ENCODE data around the gene C6orf47. TPM values are rescaled to one million over a fixed set of nuclear protein-coding genes. Genes with fewer than 3 reads are reported as not detected.

The C6orf47 gene
- total and polyA plus RNA-seq, 2 of the 8 experiments (the other 6 are each of a cell fraction or from before 2014, with no cell fraction given) = 4.7 to 14.6 TPM

DNA sequence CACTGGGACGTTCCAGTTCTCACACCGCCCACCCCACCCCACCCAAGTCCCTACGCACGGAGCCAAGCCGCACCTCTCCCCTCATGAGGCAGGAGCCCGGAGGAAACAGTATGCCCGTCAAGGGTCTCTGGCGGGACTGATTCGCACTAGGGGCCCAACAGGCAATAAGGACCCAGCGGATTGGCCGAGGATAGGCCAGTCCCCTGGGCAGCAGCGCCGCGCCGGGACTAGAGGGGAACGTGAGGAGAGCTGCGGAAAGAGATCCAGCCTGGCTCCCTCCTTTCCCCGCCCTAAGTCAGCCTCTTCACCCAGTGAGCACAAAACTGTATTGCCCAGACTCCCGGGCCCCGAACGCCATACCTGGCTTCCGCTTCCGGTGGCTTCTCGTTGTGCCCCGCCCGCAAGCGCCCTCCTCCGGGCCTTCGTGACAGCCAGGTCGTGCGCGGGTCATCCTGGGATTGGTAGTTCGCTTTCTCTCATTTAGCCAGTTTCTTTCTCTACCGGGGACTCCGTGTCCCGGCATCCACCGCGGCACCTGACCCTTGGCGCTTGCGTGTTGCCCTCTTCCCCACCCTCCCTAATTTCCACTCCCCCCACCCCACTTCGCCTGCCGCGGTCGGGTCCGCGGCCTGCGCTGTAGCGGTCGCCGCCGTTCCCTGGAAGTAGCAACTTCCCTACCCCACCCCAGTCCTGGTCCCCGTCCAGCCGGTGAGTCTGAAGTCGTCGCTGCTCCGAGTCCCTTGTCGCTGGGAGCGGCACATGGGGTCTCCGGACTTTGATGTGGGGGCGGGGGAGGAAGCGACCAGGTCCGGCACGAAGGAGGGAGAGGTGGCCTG is 5.1 kb upstream of the C6orf47 start, which contains the start of gene CSNK2B (continued):
- TF ChIP-seq CBX5 (IDR thresholded peaks at IDR 0.05; ENCODE audit: low read depth, low read length) (no peak), KDM4A (IDR thresholded peaks at IDR 0.05; ENCODE audit: low read depth, low read length, severe bottlenecking) (peak; percentile 80)
- TF ChIP-seq, protein P1, sequence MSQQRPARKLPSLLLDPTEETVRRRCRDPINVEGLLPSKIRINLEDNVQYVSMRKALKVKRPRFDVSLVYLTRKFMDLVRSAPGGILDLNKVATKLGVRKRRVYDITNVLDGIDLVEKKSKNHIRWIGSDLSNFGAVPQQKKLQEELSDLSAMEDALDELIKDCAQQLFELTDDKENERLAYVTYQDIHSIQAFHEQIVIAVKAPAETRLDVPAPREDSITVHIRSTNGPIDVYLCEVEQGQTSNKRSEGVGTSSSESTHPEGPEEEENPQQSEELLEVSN (IDR thresholded peaks at IDR 0.05) = no peak
